Measurements from ENCODE around the gene KIAA1958.

DNA sequence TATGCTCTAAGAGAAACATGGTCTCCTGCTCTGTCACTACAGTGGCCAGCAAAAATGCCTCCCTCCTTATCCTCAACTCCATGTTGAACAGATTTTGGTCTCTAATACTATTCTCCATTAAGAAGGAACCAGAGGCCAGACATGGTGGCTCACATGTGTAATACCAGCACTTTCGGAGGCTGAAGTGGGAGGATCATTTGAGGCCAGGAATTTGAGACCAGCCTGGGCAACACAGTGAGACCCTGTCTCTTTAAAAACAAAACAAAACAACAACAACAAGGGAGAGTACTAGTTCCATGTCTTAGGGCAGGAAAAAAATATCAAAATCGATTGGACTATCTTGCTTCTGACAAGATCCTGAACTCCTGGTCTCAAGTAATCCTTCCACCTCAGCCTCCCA is 216.7 kb downstream of the KIAA1958 start:
- TF ChIP-seq, protein P1, sequence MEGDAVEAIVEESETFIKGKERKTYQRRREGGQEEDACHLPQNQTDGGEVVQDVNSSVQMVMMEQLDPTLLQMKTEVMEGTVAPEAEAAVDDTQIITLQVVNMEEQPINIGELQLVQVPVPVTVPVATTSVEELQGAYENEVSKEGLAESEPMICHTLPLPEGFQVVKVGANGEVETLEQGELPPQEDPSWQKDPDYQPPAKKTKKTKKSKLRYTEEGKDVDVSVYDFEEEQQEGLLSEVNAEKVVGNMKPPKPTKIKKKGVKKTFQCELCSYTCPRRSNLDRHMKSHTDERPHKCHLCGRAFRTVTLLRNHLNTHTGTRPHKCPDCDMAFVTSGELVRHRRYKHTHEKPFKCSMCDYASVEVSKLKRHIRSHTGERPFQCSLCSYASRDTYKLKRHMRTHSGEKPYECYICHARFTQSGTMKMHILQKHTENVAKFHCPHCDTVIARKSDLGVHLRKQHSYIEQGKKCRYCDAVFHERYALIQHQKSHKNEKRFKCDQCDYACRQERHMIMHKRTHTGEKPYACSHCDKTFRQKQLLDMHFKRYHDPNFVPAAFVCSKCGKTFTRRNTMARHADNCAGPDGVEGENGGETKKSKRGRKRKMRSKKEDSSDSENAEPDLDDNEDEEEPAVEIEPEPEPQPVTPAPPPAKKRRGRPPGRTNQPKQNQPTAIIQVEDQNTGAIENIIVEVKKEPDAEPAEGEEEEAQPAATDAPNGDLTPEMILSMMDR (conservative IDR thresholded peaks at IDR 0.05; ENCODE audit: low read depth, low read length): no peak
- no peak for TF ChIP-seq EZH2 (IDR thresholded peaks at IDR 0.05; ENCODE audit: borderline replicate concordance, low read depth, low read length, poor library complexity, severe bottlenecking)
